Midbrain (tissue), 1 donor: ENCODE measurements around the gene SHISA6.

Source experiments
- DNase-seq: peaks from one replicate; lab custom pipeline; 2025; lab: John Stamatoyannopoulos, UW

SHISA6 gene

DNA sequence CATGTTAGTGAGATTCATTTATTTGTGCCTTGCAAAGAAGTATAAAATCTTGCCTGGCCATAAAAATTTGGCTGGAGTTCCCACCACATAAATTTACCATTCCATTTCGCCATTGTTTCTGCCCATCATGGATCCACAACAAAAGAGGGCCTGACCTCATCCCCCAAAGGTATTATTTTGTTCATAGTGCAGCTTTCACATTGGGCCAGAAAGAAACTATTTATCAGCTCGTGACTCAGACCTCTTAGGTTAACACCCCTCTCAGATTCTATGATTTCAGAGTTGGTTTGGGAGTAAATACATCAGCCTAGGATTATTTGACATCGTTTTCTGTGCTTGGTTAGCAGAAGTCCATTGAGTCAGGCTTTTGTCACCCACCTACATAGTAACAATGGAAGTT is 108.1 kb downstream of the SHISA6 start:
- DNase-seq, result no peak

DNA sequence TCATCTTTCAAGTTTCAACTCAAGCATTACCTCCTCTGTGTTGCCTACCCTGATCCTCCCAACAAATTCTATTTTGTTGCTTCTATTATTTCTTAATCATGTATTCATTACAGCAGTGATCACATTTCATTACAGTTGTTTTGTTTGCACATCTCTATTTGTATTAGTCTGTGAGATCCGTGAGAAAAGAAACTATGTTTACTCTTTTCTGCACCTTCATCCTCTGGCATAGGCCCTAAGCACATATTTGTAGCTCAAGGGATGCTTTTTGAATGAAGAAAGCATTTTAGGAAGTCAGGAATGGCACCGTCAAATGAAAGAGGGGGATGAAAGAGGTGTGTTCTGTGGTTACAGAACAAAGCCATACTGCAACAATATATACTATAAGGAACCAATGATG is 110.5 kb downstream of the SHISA6 start:
- DNase-seq, result no peak

DNA sequence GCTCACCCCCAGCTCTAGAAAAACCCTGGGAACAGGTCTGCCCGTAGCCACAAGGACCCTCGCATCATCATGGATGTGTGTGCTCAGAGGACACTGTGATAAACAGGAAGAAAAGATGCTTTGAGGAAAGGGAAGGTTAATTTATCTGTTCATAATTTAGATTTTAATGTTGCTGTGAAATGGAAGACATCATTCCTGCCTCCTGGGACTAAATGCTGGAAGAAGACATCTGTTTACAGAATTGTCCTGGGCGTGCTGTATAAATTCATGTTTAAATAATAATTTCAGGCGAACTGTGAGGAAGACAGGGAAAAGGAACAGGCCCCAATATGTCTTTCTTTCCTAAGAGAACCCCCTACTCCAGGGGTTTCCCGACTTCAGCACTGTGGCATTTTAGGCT is 112.6 kb downstream of the SHISA6 start:
- no peak for DNase-seq

DNA sequence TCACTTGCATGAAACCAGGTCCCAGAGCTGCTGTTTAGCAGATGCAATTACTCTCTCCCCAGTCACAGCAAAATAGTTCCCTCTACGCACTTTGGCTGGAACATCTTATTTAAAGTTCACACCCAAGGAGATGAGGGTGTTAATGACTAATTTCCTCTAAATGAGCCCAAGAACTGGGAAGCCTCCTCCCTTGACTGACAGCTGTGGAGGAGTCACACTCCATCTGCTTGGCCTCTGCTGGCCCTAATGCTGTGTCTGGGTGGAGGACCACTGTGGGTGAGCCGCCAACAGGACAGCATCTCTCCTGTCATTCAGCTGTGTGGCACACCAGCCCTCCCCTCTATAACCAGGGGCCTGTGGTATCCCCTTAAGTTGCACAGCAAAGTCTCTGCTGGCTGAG is 115.4 kb downstream of the SHISA6 start:
- DNase-seq, result no peak

DNA sequence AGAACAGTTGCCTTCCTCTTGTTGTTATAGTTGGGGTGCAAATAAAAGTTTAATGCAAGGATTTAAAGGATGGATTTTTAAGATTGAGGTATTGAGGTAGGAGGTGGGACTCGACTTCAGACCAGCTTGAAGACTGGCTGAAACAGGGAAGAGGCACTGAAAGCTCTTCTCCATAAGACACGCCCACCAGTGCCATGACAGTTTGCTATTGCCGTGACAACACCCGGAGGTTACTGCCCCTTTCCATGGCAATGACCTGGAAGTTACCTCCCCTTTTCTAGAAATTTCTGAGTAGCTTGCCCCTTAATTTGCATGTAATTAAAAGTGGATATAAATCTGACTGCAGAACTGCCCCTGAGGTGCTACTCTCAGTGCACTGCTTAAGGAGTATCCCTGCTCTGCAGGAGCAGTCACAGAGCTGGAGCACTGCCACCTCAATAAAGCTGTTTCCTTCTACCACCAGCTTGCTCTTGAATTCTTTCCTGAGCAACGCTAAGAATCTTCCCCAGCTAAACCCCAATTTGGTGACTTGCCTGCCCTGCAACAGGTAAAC is 122.6 kb downstream of the SHISA6 start:
- DNase-seq, result no peak

DNA sequence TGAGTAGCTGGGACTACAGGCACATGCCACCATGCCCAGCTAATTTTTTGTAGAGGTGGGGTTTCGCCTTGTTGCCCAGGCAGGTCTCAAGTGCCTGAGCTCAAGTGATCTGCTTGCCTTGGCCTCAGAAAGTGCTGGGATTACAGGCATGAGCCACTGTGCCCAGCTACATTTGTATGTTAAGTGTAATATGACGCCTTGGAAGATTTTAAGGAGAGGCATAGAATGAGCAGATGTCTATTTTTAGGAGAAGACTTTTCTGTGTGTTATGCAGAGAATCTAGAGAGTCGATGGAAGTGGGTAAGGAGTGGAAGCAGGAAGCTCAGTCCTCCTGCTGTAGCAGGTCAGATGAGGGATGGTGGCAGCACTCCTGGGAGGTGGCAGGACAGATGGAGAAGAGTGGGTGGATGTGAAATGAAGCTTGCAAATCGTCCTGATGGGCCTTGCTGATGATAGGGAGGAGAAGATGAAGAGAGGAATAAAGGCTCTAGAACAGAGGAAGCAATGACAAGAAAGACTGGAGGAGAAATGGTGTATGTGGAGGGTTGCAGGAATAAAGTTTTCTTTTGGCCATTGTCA is 125.3 kb downstream of the SHISA6 start:
- DNase-seq, result no peak

DNA sequence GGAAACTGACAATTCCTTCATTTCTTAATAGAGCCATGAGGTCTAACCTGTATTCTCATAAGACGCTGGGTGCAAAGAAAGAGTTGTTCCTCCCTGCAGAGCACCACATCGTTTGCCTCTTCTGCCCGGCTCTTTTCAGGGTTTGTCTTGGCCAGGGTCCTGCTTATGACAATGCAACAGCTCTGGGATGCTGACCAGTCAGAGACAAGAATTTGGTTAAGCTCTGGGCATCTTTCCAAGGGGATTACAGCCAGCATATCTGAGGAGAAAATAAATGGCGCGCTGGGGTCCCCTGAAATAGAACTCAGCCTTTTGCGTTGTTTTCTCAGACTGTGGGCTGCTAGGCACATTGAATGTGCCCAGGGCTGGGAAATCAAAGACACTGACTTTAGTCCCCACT is 128.6 kb downstream of the SHISA6 start:
- DNase-seq, result peak; percentile 59

DNA sequence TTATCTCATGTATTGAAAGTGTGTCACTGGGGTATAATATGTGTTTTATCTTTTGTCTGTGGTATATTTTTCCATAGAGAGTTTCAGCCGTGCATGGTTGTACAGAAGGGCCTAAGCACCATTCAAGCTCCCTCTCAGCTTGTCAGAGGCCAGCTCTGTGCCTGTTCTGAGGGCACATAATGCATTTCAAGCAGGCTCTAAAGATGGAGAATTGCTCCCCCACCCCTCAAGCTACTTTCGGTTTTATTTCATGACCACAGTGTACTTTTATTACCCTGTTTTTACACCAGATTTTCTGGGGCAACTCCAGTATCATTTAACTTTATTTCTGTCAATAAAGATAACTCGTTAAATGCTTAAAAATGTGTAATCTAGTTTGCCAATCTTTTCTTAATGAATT is 131.7 kb downstream of the SHISA6 start:
- DNase-seq, result no peak

DNA sequence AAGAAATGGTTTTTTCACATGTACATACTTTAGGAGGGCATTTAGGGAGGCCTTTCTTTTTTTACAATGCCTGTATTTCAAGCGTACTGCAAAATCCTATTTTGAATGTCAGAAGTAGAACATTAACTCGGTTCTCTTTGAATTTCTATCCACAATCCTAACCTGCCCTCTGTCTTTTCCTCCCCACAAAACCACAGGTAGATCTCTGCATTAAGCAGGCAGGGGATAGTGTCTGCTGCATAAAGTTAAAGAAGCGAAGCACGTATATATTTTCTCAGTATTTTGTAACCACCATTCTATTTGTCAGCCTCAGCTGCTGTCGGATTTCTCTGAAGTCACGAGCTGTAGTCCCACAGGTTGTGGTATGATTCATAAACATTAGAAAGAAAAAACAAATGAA is 137.5 kb downstream of the SHISA6 start:
- no peak for DNase-seq

DNA sequence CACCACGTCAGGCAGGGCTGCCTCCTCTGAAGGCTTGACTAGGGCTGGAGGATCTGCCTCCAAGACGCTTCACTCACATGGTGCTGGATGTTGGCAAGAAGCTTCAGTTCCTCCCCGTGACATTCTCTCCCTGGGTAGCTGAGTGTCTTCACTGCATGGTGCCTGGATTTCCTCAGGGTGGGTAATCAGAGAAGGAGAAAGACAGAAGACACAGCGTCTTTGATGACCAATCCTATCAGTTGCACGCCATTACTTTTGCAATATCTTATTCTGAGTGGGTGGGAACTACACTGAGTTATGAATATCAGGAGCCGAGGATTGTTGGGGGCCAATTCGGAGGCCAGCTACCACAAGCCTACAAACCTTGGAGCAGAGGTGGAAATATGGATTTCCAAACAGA is 139.7 kb downstream of the SHISA6 start:
- no peak for DNase-seq

DNA sequence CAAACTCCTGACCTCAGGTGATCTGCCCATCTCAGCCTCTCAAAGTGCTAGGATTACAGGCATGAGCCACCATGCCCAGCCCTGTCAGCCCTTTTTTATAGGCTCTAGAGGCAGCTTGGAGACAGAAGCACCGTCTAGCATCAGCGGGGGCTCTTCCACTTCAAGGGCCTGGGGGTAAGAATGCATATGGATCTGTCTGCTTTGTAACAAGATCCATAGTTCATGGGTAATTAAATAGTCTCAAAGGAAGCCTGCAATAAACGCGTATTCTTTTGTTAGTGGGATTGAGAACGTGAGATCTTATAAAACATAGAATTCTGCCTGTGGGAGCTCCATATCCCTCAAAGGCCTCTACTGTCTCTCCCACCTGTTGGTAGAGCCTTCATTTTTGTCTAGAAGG is 142.1 kb downstream of the SHISA6 start:
- no peak for DNase-seq

DNA sequence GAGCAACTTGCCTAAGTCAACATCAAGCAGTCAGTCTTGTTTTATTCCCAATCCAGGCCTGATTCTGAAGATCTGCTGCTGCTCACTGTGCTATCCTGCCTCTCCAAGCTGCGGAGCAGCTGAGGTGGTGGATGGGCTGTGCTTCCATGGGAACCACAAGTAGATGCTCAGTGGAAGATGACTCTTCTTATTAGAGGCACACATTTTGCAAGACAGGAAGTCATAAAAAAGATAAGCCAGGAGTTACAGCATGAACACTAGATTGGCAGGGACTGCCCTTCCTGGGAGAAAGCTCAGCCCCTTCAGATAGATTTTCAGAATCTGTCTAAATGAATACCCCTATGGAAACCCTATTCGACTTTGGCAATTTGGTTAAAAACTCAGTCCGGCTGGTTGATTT is 143.1 kb downstream of the SHISA6 start:
- no peak for DNase-seq

DNA sequence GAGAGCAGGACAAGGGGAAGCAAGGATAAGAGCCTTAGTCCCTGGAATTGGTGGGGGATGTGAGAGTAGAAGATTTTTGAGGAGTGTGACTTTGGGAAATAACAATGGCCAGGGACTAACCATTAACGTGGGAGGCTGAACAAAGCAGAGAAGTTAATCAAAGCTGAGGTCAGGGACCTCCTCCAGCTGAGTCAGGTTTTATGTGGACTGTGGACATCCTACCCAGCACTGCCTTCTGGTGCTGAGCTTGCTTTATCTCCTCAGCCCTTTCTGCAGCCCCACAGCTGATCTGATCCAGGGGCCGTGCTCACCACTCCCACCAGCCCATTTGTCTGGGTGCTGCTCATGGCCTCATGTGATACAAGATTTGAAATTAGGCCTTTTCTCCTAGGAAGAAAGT is 146.6 kb downstream of the SHISA6 start:
- no peak for DNase-seq

DNA sequence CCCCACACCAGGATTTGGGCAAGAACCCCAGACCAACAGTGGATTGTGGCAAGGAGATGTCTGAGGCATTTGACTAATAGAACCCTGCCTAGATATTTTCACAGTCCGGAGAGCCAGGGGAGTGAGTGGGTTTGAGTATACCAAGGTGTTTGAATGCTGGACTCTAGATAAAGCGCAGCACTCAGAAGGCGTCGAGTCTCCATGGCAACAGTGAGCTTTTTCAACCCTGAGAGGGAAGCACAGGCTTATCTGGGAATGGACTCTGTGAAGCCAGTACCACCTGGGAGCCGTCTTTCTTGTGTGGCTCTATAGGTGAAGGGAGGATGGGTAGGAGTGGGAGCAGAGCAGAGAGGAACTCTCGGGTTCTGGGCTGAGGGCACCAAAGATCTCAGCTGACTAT is 147.0 kb downstream of the SHISA6 start:
- no peak for DNase-seq

DNA sequence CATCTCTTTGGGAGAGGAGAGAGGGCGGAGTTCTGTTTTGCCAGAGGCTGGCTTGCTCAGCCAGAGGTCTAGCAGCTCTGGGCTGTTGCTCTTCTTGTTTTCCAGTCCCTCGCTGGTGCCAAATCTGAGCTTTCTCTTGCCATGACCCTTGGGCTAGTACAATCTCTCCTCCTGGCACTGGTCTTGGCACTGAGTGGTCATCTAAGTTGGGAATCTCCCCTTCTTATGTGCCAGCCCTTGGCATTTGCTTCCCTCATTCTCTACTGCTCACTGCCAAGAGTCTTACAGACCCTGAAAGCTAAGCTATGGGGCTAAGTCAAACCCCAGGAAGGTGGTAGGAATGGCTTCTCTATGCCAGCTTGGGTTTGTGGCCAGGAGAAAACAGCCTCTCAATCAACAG is 148.6 kb downstream of the SHISA6 start:
- no peak for DNase-seq

DNA sequence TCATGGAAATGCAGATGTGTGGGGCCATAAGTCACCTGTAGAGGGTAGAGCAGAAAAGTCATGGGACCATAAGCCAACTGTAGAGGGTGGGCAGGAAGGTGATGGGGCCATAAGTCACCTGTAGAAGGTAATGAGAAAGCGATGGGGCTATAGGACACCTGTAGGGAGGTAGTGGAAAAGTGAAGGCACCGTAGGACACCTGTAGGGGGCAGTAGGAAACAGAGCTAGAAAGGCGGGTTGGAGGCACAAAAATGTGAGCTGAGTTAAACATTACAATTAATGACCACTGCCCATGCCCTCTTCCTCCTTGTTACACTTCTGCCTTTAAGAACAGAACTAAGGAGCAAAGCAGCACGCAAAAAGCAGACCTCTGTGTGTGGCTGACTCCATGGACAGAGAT is 150.1 kb downstream of the SHISA6 start:
- DNase-seq, result no peak

DNA sequence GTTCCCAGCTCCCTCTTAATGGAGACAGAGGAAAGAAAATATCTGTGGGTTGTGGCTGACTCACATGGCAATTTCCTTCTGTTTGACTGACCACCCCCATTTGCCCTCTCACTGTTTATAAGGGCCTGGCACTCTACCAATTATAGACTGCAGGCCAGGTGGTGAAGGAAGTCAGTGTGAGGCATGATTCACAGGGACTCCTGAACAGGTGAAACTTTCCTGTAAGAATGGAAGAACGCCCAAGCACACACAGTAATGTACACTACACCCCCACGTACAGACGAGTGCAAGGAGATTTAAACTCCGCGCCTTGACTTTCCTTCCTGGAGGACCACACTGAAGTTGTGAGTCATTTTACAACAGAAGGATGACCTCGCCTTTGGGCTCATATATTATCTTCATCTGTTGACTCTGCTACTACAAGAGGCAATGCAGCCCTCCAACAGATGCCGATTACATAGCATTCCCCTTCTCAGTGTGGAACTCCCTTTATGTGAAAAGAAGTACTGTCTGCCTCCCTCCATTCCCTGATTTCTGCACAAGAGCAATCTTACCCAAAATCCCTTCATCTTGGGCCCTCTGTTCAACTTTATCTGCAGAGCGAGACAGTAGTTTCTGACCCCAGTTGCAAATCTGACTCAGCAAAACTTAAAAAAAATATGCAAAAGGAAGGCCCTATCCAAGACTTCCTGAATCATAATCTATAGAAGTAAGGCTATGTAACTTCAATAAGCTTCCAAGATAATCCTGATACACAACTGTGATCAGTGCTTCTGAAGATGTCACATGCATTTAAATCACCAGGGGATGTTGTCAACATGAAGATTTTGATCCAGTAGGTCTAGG is 163.6 kb downstream of the SHISA6 start:
- no peak for DNase-seq

DNA sequence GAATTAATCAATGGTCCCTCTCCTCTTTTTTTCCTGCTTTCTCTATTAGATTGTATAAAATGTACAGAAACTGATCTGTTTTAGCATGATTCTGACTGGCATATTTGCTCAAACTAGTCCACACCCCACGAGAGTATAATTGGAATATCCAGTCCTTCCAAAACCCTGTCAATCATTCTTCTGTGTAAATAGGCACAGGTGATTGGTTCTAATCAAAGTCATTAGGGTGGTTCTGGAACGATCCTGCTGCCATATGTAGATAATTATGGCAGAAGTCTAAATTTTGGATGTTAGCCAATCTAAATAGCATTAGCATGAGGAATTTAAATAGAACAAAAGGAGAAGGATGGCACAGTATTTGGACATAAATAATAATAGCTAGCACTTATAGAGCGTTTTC is 165.7 kb downstream of the SHISA6 start:
- DNase-seq, result no peak

DNA sequence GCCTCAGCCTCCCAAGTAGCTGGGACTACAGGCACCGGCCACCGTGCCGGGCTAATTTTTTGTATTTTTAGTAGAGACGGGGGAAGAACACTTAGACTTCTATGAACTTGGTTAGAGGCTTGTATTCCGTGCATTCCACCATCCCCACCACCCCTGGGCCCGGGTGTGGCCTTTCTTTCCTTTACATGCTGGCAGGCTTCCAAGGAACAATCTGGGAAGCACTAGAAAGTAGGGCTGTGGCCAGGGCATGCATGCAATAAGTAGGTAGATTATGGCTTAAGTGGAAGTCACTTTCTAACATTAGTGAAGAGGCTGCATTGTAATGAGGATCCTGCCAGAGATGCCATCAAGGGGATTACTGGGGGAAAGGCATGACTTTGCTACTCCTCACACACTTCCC is 171.6 kb downstream of the SHISA6 start:
- DNase-seq, result no peak

DNA sequence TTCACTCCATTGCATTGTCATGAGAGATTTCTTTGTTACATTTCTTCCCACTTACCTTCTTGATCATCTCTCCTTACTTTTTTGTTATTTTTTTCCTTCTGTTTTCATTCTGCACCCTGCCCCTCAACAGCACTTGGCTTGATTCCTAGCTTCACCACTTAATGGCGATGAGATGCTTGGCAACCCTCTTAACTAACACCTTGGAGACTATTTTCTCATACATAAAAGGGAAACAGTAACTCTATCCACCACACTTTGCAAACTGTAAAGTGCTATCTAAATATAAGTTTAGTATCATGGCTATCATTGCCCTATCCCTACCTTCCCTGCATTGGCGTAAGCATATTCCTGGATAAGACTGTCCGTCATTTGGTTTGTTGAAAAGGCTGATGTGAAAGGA is 177.3 kb downstream of the SHISA6 start:
- no peak for DNase-seq

DNA sequence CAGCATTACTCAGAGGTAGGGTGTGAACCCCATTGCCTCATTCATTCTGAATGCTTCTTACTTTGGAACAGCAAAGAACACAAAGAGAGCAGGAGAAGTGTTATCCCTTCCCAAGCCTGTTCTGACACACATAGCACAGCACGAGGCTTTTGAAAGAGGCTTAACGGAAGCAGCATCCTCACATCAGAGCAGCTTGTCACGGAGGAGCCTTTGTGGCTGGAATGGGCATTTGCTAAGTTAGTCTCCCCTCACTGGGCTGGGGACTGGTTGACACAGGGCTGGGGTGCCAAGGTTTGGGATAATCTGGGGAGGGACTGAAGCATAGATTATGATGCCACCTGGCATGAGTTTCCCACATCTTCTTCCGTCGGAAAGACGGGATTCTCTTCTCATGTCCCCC is 189.7 kb downstream of the SHISA6 start:
- DNase-seq, result no peak

DNA sequence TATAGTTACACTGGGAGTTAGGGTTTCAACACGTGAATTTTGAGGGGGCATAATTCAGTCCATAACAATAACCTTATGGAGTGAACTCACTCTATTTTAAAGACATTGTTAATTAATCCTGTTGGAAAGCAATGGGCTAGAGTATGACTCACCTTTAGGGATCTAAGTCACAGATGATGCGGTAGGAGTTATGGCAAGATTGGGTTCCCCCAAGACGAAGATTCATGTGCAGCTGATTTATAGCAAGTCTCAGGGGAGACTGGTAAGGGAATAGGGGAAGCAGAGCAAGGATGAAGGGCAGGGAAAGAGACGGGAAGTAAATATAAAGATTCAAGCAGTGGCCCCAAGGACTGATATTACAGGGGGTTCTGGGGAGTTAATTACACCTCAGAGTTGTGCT is 197.7 kb downstream of the SHISA6 start:
- no peak for DNase-seq

DNA sequence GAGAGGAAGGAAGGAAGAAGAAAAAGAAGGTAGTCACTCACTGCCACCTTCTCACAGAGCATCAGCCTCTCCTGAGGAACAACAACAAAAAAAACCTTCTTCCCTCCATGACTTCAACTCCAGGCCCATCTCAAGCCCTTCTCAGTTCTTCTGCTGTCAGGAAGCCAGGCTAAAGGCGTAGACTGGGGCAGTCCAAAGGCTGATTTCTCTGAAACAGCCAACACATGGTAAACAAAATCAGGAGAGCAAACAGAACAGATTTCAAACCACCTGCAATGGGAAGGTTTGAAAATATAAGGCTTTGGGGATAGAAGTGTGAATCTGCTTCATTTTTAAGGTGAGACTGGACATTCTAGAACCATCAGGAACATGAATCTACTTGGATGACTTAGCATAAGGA is 200.0 kb downstream of the SHISA6 start:
- DNase-seq, result no peak

DNA sequence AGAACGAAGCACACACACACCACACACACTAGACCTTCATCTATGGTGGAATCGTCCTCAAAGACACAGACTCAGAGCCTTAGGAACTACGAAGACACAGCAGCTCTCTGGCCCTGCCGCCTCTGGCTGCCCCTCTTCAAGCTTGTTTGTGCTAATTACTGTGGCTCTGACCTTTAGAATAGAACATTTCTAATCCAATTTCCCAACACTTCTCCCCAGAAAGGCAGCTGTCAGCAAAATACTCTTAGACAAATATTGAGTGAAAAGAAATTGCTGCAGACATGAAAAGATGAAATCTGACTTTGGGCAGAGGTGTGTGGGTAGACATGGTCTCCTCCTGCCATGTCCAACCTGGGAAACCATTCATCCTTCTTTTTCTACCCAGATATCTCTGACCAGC is 205.3 kb downstream of the SHISA6 start:
- no peak for DNase-seq
